GM21723 (cell line): ENCODE measurements around the gene KRT7.

Experiments
- ATAC-seq: cut with Tn5 transposase; IDR thresholded peaks from one replicate; pipeline ENCODE4 v1.9.1; 2021; ENCODE audit warnings: mild to moderate bottlenecking, moderate library complexity; ENCODE audit not compliant: unreplicated experiment

The KRT7 gene

GRCh38 chr12:52294803-52295202 is 61.8 kb downstream of the KRT7 start:
- no peak for ATAC-seq

GRCh38 chr12:52295663-52296062 is 62.6 kb downstream of the KRT7 start:
- ATAC-seq, result no peak

DNA sequence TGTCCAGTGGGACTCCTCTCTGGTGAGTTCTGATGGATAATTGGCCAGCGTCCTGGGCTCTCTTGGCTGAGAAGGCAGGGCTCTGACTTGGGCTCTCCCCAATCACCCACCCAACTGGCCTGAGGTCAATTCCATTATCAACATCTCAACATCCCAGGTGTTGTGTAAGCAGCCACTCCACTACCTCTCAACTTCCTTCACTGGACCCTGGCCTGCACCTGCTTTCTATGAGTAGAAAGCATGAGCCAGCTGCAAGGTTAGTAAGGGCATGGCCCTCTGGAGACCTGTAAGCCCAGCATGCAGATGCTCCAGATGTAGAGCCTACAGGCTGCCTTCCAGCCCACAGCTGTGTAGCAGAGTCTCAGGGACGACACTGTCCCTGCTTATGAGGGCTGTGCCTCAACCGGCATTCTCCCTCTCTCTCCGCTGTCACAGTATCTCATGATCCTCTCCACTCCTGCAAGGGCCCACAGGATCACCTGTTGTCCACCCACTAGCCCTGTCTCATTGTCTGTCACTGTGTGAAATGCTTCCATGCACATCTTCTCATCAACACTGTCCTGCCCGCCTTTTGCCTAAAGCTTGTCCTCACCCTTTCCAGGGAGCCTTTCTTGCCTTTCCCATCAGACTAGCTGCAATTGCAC is 63.7 kb downstream of the KRT7 start:
- no peak for ATAC-seq
